Measurements from ENCODE around the gene SUN1. TPM values are rescaled to one million over a fixed set of nuclear protein-coding genes. Genes with fewer than 3 reads are reported as not detected.

Gene SUN1
- total and polyA plus RNA-seq, 7 donors, result 52.5 to 159 (median 132) TPM

- H3K9me3 ChIP-seq, result no peaks in the 10 kb centered on the region
- ATAC-seq, result no peak
- intact Hi-C loops (cut with DNase I), result no loop called here
- H3K4me1 ChIP-seq, result peaks cover 7% of the 10 kb centered on the region
- no peak for TF ChIP-seq CTCF (IDR thresholded peaks at IDR 0.05)
- no peak for DNase-seq
- peak overlapping the region; percentile 27 for H3K27ac ChIP-seq
- no peaks in the 10 kb centered on the region for H3K27me3 ChIP-seq (ENCODE audit: insufficient read depth in 3 of 3, low read length in 2 of 3)
- no peak overlapping the region for H3K4me3 ChIP-seq
- WGBS, 3 donors, result 50 to 65% (median 55%) methylated on average over 18 of the region's 18 CpGs
- no peaks in the 10 kb centered on the region for H3K36me3 ChIP-seq (ENCODE audit: insufficient read depth in 1 of 2, low read depth in 1 of 2)
Observed at GRCh38 chr7:805261-805660, 27.0 kb upstream of the SUN1 start.

- intact Hi-C loops (cut with DNase I), result loop anchor here in 1 of 2 donors (5.0 kb wide), 1 partner anchor 1037 kb away; no protein-coding TSS in a partner anchor
Observed at GRCh38 chr7:815284-816216, 16.7 kb upstream of the SUN1 start.

GRCh38 chr7:816300-816750 lies 16.0 kb upstream of the SUN1 start:
- peaks cover 65% of the 10 kb centered on the region for H3K4me1 ChIP-seq
- intact Hi-C loops (cut with DNase I), result loop anchor here in 1 of 2 donors (5.0 kb wide), 1 partner anchor 1036 kb away; no protein-coding TSS in a partner anchor

More at GRCh38 chr7:815284-816216, 16.7 kb upstream of the SUN1 start:
- TF ChIP-seq CTCF (IDR thresholded peaks at IDR 0.05), result no peak
- H3K4me3 ChIP-seq, result peak overlapping the region; percentile 72
- WGBS, 3 donors, result 31 to 35% (median 34%) methylated on average over 52 to 56 of the region's 56 CpGs
- H3K27ac ChIP-seq, result peak overlapping the region; percentile 97
- DNase-seq (no peak), ATAC-seq (no peak)
- no peaks in the 10 kb centered on the region for H3K36me3 ChIP-seq (ENCODE audit: insufficient read depth in 1 of 2, low read depth in 1 of 2)
- H3K4me1 ChIP-seq, result peaks cover 57% of the 10 kb centered on the region
- no peaks in the 10 kb centered on the region for H3K27me3 ChIP-seq (ENCODE audit: insufficient read depth in 3 of 3, low read length in 2 of 3)
- no peaks in the 10 kb centered on the region for H3K9me3 ChIP-seq

More at GRCh38 chr7:816300-816750, 16.0 kb upstream of the SUN1 start:
- H3K9me3 ChIP-seq, result no peaks in the 10 kb centered on the region
- H3K36me3 ChIP-seq (ENCODE audit: insufficient read depth in 1 of 2, low read depth in 1 of 2), result no peaks in the 10 kb centered on the region
- no peak for TF ChIP-seq CTCF (IDR thresholded peaks at IDR 0.05)
- DNase-seq, result peak; percentile 99
- peak; percentile 87 to 94 (median 92) for ATAC-seq
- H3K27ac ChIP-seq, result peak overlapping the region; percentile 91
- H3K4me3 ChIP-seq, result peak overlapping the region; percentile 72
- 0% methylated on average over 21 to 51 of the region's 51 CpGs for WGBS, 3 donors
- H3K27me3 ChIP-seq (ENCODE audit: insufficient read depth in 3 of 3, low read length in 2 of 3), result no peaks in the 10 kb centered on the region

Measured in psoas muscle (tissue), 8 donors.